Lung (tissue), 12 donors: ENCODE measurements around the gene PLEKHH1. TPM values are rescaled to one million over a fixed set of nuclear protein-coding genes. Genes with fewer than 3 reads are reported as not detected.

Source experiments
- ATAC-seq: fragments of 200-7000 bp; cut with Tn5 transposase; one replicate; pipeline ENCODE4 v1.9.1; 2020; ENCODE audit warnings: moderate number of reproducible peaks; ENCODE audit not compliant: insufficient read depth, low FRiP score
- DNase-seq, 3 donors: peaks; one replicate each; pipeline ENCODE4 v3.0.0-alpha.2; 2013 to 2017
- H3K27ac ChIP-seq, 2 donors: one replicate each; pipeline ENCODE4 v1.5.1; 2013; ENCODE audit warnings: mild to moderate bottlenecking in 2 of 2, moderate library complexity in 2 of 2, control low read depth in 1 of 2, inconsistent platforms in 1 of 2, low read depth in 1 of 2, low read length in 1 of 2
- H3K27me3 ChIP-seq, 3 donors: one replicate each; pipeline ENCODE4 v1.5.1; 2013; ENCODE audit warnings: low read length in 2 of 3; ENCODE audit not compliant: control insufficient read depth in 3 of 3, insufficient read depth in 3 of 3
- H3K36me3 ChIP-seq, 4 donors: one replicate each; pipeline ENCODE4 v1.5.1; 2013; ENCODE audit warnings: low read length in 4 of 4, mild to moderate bottlenecking in 1 of 4, moderate library complexity in 1 of 4; ENCODE audit not compliant: control insufficient read depth in 4 of 4, insufficient read depth in 4 of 4
- H3K4me1 ChIP-seq, 5 donors: one replicate each; pipeline ENCODE4 v1.5.1; 2013; ENCODE audit warnings: low read length in 5 of 5, mild to moderate bottlenecking in 2 of 5, moderate library complexity in 1 of 5; ENCODE audit not compliant: control insufficient read depth in 5 of 5, insufficient read depth in 5 of 5
- H3K4me3 ChIP-seq: one replicate; pipeline ENCODE4 v1.5.1; 2013; ENCODE audit warnings: mild to moderate bottlenecking, control low read depth, moderate library complexity
- H3K9ac ChIP-seq, 2 donors: one replicate each; pipeline ENCODE4 v1.5.1; 2013; ENCODE audit warnings: low read length in 2 of 2, control low read depth in 1 of 2; ENCODE audit not compliant: insufficient read depth in 1 of 2
- H3K9me3 ChIP-seq, 4 donors: one replicate each; pipeline ENCODE4 v1.5.1; 2013; ENCODE audit warnings: low read length in 3 of 4, mild to moderate bottlenecking in 1 of 4, moderate library complexity in 1 of 4; ENCODE audit not compliant: control insufficient read depth in 4 of 4, insufficient read depth in 3 of 4
- CTCF ChIP-seq: IDR thresholded peaks from 2 replicates; pipeline ENCODE4 v1.5.1; 2012; ENCODE audit warnings: mild to moderate bottlenecking; ENCODE audit errors: control extremely low read depth, extremely low read depth
- WGBS, 2 donors: extraction: QIAGEN DNeasy Blood & Tissue Kit; methylation state at CpG; one replicate each; pipeline ENCODE4 v1.1.7; 2013; 5-methylcytosine and 5-hydroxymethylcytosine counted together
- polyA plus RNA-seq, 2 donors: library from polyadenylated mRNA; stranded (reverse); fragments of 200-250 nt; gene quantifications; one replicate each; pipeline ENCODE4 v1.2.1, GENCODE V29; 2013
- total RNA-seq, 2 donors: library from RNA; depleted of rRNA in 1 of 2; stranded (reverse); fragments of >200 nt in 1 of 2; gene quantifications; one replicate each; pipeline ENCODE4 v1.2.1, GENCODE V29; 2014 to 2021
- donor health status: control.
- donor health status: control.
- donor health status: Bipolar disorder and iron deficiency.
- donor health status: healthy.
- donor health status: DM: yes; HTN: yes; CAD: no.

PLEKHH1 gene
- total and polyA plus RNA-seq, 4 donors = 0.80 to 9.3 (median 2.9) TPM

DNA sequence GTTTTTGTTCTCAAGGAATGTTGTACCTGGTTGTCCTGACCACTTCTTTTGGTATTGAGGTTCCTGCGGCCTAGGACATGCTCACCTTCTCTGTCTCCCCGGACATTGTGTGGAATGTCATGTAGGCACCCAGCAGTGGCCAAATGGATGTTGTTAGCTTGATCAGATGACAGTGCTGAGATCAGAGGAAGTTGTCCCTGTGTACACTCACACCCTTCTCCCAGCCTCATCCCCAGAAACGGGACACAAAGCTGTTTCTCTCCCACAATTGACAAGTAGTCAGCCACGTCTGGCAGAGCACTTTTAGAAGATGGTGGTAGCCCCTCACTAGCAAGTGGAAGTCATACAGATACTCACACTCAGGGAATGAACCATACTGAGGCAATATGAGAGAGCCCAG, 3.0 kb downstream of the PLEKHH1 start:
- Histone ChIP-seq H3K9me3 (no peaks in the 10 kb centered on the region), H3K36me3 (no peaks in the 10 kb centered on the region), H3K4me3 (no peak overlapping the region), H3K27ac (no peak overlapping the region), H3K27me3 (peaks cover 0 to 7% (median 7%) of the 10 kb centered on the region in 3 donors), H3K9ac (no peak overlapping the region), H3K4me1 (peaks cover 0 to 6% (median 0%) of the 10 kb centered on the region in 5 donors)
- TF ChIP-seq CTCF = no peak
- 83 to 85% methylated on average over 4 of the region's 4 CpGs for WGBS, 2 donors
- no peak for DNase-seq
- no peak for ATAC-seq

GRCh38 chr14:67537736-67538135, 4.6 kb downstream of the PLEKHH1 start:
- ATAC-seq = no peak
- no peak overlapping the region for H3K9ac ChIP-seq
- no peak for DNase-seq
- H3K27ac ChIP-seq = no peak overlapping the region
- peaks cover 0 to 2% (median 0%) of the 10 kb centered on the region in 4 donors for H3K9me3 ChIP-seq
- peaks cover 0 to 10% (median 0%) of the 10 kb centered on the region in 5 donors for H3K4me1 ChIP-seq
- peaks cover 0 to 12% (median 12%) of the 10 kb centered on the region in 3 donors for H3K27me3 ChIP-seq
- no peak overlapping the region for H3K4me3 ChIP-seq
- no peaks in the 10 kb centered on the region for H3K36me3 ChIP-seq
- TF ChIP-seq CTCF = no peak
- 82 to 87% methylated on average over 3 of the region's 3 CpGs for WGBS, 2 donors

- Histone ChIP-seq H3K27ac (no peak overlapping the region), H3K4me1 (peaks cover 0 to 6% (median 0%) of the 10 kb centered on the region in 5 donors), H3K27me3 (peaks cover 4 to 17% (median 12%) of the 10 kb centered on the region in 3 donors), H3K36me3 (no peaks in the 10 kb centered on the region), H3K9me3 (peaks cover 0 to 2% (median 0%) of the 10 kb centered on the region in 4 donors), H3K4me3 (no peak overlapping the region), H3K9ac (no peak overlapping the region)
- TF ChIP-seq CTCF = no peak
- no peak for DNase-seq
- no peak for ATAC-seq
- 86 to 88% methylated on average over 2 of the region's 2 CpGs for WGBS, 2 donors
Measured at GRCh38 chr14:67538501-67538900, 5.4 kb downstream of the PLEKHH1 start.

GRCh38 chr14:67539116-67539515, 6.0 kb downstream of the PLEKHH1 start:
- Histone ChIP-seq H3K27me3 (peaks cover 4 to 18% (median 12%) of the 10 kb centered on the region in 3 donors), H3K4me3 (no peak overlapping the region), H3K27ac (no peak overlapping the region), H3K9ac (no peak overlapping the region), H3K4me1 (peaks cover 0 to 4% (median 0%) of the 10 kb centered on the region in 5 donors), H3K36me3 (no peaks in the 10 kb centered on the region), H3K9me3 (peaks cover 0 to 2% (median 0%) of the 10 kb centered on the region in 4 donors)
- no peak for ATAC-seq
- 81 to 85% methylated on average over 5 of the region's 5 CpGs for WGBS, 2 donors
- TF ChIP-seq CTCF = no peak
- DNase-seq = no peak
